GM12872 (cell line): Measurements from ENCODE around the gene BNC1.

Experiments
- CTCF ChIP-seq: IDR thresholded peaks from 3 replicates; pipeline ENCODE4 v1.5.1; 2011; ENCODE audit warnings: low read depth, mild to moderate bottlenecking, low read length, moderate library complexity; ENCODE audit not compliant: insufficient read depth

The BNC1 gene

GRCh38 chr15:83284559-83285283 lies at the start of gene BNC1:
TSS of gene BNC1 (minus strand) at chr15:83284664. CDS start at chr15:83284628, 36 bp downstream.
- no peak for TF ChIP-seq CTCF

DNA sequence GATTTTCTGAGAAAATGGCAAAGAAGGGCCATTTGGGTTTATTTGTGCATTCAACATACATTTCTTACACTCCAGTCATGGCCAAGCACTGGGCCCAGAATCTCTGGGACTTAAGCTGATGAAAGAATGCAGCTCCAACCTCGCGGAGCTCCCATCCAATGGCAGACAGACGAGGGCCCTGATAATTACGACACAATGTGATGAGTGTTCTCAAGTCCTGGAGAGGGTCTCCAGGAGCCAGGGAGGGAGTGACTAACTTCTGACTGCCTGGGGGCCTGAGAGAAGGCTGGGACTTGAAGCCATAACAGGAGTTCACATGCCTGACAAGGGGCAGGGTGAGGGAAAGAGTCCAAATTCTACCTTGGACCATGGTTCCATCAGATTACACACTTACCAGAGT lies 42.6 kb upstream of the BNC1 start:
- TF ChIP-seq CTCF = no peak

GRCh38 chr15:83324799-83325198 lies 40.3 kb upstream of the BNC1 start:
- no peak for TF ChIP-seq CTCF

GRCh38 chr15:83323296-83323711 lies 38.8 kb upstream of the BNC1 start:
- no peak for TF ChIP-seq CTCF

- TF ChIP-seq CTCF = no peak
Observed at GRCh38 chr15:83322691-83323090, 38.2 kb upstream of the BNC1 start.

- no peak for TF ChIP-seq CTCF
Observed at GRCh38 chr15:83322061-83322460, 37.6 kb upstream of the BNC1 start.

DNA sequence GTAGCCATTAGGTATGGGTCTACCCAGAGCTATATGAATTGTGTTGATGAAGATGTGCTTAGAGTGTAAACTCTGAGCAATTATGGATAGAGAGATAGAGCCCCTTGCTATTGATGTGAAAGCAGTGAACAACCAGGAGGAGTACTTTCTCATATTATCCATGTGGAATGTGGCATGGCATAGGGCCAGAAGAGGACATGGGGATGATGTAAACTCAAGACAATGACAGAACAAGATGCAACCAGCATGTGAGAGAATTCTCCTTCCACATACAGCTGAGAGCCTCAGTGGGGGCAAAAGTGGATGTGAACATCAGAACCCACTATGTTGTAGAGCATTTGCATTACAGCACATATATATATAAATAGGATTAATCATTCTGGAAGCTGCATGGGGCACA lies 36.4 kb upstream of the BNC1 start:
- TF ChIP-seq CTCF = no peak

- no peak for TF ChIP-seq CTCF
Observed at GRCh38 chr15:83320404-83320803, 35.9 kb upstream of the BNC1 start.
